ENCODE measurements around the gene PLEKHJ1. TPM values are rescaled to one million over a fixed set of nuclear protein-coding genes. Genes with fewer than 3 reads are reported as not detected.
A peak's percentile ranks its signal among the peaks of the same experiment; 100 is the strongest.

Gene PLEKHJ1
- total RNA-seq, 1 experiment from 2014 or later: 78.6 TPM

DNA sequence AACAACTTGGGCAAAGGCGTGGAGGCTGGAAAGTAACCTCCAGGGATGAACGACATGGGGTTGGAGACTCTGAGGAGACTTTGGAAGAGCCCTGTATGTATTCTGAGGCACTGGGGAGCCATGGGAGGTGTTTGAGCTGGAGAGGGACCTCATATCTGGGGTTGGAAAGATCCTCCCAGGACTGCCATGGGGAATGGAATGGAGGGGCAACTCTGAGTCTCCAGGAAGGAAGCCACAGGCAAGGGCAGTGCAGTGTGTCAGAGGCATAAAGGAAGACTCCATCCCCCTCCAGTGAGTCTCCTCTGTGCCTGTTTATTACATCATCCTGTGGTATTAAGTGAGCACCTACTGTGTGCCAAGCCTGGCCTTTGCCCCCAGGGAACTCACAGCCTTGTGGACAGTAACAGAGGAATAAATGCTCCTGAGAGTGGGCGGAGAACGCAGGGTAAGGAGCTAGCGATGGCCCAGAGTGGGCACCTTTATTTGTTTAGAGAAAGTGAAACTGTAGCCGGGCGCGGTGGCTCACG lies 38.1 kb upstream of the PLEKHJ1 start:
- Histone ChIP-seq H3K27me3 (ENCODE audit: control insufficient read depth, insufficient read depth, low read length) (no peaks in the 10 kb centered on the region), H3K27ac (ENCODE audit: low read length) (peak overlapping the region; percentile 72), H3K4me3 (ENCODE audit: low read depth in 2 of 2, low read length in 2 of 2) (peak overlapping the region; percentile 71 to 89), H3K9me3 (ENCODE audit: control insufficient read depth, insufficient read depth, low read depth, low read length) (no peaks in the 10 kb centered on the region), H3K4me1 (ENCODE audit: control insufficient read depth, insufficient read depth, low read length) (peaks cover 4% of the 10 kb centered on the region; the same call in 1 of the 2 replicates), H3K36me3 (ENCODE audit: control insufficient read depth, insufficient read depth, low read length) (peaks cover 7% of the 10 kb centered on the region; the same call in 1 of the 2 replicates)
- intact Hi-C loops (cut with micrococcal nuclease; ENCODE audit: unreplicated experiment): no loop called here
- in situ Hi-C loops (cut with HindIII; ENCODE audit: low pct_unique_long_range_greater_than_20kb, low sequenced_read_pairs): no loop called here
- no peak for ATAC-seq
- TF ChIP-seq SIN3A (IDR thresholded peaks at IDR 0.05; ENCODE audit: borderline replicate concordance, insufficient read depth, low read depth, low read length) (no peak), POLR2AphosphoS5 (IDR thresholded peaks at IDR 0.05; ENCODE audit: low read depth, low read length) (no peak), TCF7L2 (IDR thresholded peaks at IDR 0.05; ENCODE audit: low read depth, low read length) (no peak)
- TF ChIP-seq, protein P1, sequence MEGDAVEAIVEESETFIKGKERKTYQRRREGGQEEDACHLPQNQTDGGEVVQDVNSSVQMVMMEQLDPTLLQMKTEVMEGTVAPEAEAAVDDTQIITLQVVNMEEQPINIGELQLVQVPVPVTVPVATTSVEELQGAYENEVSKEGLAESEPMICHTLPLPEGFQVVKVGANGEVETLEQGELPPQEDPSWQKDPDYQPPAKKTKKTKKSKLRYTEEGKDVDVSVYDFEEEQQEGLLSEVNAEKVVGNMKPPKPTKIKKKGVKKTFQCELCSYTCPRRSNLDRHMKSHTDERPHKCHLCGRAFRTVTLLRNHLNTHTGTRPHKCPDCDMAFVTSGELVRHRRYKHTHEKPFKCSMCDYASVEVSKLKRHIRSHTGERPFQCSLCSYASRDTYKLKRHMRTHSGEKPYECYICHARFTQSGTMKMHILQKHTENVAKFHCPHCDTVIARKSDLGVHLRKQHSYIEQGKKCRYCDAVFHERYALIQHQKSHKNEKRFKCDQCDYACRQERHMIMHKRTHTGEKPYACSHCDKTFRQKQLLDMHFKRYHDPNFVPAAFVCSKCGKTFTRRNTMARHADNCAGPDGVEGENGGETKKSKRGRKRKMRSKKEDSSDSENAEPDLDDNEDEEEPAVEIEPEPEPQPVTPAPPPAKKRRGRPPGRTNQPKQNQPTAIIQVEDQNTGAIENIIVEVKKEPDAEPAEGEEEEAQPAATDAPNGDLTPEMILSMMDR (IDR thresholded peaks at IDR 0.05): no peak
- TF ChIP-seq, protein P2, sequence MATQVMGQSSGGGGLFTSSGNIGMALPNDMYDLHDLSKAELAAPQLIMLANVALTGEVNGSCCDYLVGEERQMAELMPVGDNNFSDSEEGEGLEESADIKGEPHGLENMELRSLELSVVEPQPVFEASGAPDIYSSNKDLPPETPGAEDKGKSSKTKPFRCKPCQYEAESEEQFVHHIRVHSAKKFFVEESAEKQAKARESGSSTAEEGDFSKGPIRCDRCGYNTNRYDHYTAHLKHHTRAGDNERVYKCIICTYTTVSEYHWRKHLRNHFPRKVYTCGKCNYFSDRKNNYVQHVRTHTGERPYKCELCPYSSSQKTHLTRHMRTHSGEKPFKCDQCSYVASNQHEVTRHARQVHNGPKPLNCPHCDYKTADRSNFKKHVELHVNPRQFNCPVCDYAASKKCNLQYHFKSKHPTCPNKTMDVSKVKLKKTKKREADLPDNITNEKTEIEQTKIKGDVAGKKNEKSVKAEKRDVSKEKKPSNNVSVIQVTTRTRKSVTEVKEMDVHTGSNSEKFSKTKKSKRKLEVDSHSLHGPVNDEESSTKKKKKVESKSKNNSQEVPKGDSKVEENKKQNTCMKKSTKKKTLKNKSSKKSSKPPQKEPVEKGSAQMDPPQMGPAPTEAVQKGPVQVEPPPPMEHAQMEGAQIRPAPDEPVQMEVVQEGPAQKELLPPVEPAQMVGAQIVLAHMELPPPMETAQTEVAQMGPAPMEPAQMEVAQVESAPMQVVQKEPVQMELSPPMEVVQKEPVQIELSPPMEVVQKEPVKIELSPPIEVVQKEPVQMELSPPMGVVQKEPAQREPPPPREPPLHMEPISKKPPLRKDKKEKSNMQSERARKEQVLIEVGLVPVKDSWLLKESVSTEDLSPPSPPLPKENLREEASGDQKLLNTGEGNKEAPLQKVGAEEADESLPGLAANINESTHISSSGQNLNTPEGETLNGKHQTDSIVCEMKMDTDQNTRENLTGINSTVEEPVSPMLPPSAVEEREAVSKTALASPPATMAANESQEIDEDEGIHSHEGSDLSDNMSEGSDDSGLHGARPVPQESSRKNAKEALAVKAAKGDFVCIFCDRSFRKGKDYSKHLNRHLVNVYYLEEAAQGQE (IDR thresholded peaks at IDR 0.05; ENCODE audit: insufficient read depth in 1 of 2, low read depth in 2 of 2, low read length in 1 of 2): no peak
- POLR2A ChIA-PET: no interaction called here
- BruUV-seq (replicated peaks): no TSS peak
- no peak for DNase-seq (ENCODE audit: low read depth, low spot score)
- CTCF ChIA-PET: interaction anchor here (0.6 kb wide), 1 partner anchor 1244 kb away, joined by 5 read pairs; no protein-coding TSS in a partner anchor

DNA sequence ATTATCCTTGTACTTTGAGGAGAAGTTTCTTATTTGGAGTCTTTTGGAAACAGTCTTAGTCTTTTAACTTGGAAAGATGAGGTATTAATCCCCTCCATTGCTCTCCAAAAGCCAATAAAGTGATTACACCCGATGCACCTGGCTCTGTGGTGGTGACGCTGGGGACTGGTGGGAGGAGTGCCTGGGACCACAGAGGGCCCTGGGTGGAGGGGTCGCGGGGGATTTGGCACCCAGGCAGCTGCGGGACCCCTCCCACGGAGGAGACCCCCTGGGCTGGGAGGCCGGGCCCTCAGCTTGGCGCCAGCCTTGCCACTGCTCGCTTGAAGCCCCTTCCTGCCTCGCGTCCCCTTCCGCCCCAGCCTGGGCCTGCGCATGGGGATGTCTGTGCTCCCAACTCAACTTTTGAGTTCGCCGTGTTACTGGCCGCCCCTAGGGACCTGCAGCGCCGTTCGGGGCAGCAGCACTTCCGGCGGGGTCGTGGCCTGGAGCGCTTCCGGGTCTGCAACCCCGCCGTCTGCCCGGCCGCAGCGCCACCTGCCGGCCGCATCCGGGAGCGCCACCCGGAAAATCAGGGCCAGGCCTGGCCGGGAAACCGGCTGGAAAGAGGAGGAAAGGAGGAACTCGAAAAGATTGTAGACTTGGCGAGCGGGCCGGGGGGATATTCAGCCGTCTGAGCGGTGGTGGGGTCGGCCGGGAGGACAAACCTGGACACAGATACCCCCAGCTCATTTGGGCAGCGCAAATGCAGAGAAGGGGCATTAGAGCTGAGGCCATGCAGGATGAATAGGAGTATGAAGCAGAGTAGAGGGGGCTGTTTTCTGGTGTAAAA lies 37.4 kb upstream of the PLEKHJ1 start:
- intact Hi-C loops (cut with micrococcal nuclease; ENCODE audit: unreplicated experiment): loop anchor here (2.0 kb wide), 1 partner anchor 37 kb away; the partner anchor contains the start of genes PLEKHJ1 and SF3A2
- H3K4me3 ChIP-seq (ENCODE audit: low read depth in 2 of 2, low read length in 2 of 2): peak overlapping the region; percentile 71 to 89
- in situ Hi-C loops (cut with HindIII; ENCODE audit: low pct_unique_long_range_greater_than_20kb, low sequenced_read_pairs): no loop called here

More for the DNA sequence above, 37.4 kb upstream of the PLEKHJ1 start:
- CTCF ChIA-PET: no interaction called here
- DNase-seq (ENCODE audit: low read depth, low spot score) (no peak), ATAC-seq (peak; percentile 70)
- H3K27ac ChIP-seq (ENCODE audit: low read length): peak overlapping the region; percentile 72
- TF ChIP-seq, protein P1 (IDR thresholded peaks at IDR 0.05): peak; percentile 95
- TF ChIP-seq POLR2AphosphoS5 (IDR thresholded peaks at IDR 0.05; ENCODE audit: low read depth, low read length): peak; percentile 37; the same call in 1 of the 2 replicates
- TF ChIP-seq SIN3A (IDR thresholded peaks at IDR 0.05; ENCODE audit: borderline replicate concordance, insufficient read depth, low read depth, low read length): 0 out of 2 replicates have a peak, but pooled peaks have one; percentile 59
- TF ChIP-seq, protein P2 (IDR thresholded peaks at IDR 0.05; ENCODE audit: insufficient read depth in 1 of 2, low read depth in 2 of 2, low read length in 1 of 2): no peak
- TF ChIP-seq TCF7L2 (IDR thresholded peaks at IDR 0.05; ENCODE audit: low read depth, low read length): no peak
- H3K9me3 ChIP-seq (ENCODE audit: control insufficient read depth, insufficient read depth, low read depth, low read length): no peaks in the 10 kb centered on the region
- POLR2A ChIA-PET: no interaction called here
- no peaks in the 10 kb centered on the region for H3K27me3 ChIP-seq (ENCODE audit: control insufficient read depth, insufficient read depth, low read length)
- H3K36me3 ChIP-seq (ENCODE audit: control insufficient read depth, insufficient read depth, low read length): peaks cover 7% of the 10 kb centered on the region; the same call in 1 of the 2 replicates
- BruUV-seq (replicated peaks): no TSS peak
- peaks cover 6% of the 10 kb centered on the region for H3K4me1 ChIP-seq (ENCODE audit: control insufficient read depth, insufficient read depth, low read length)
